Activated naive CD8-positive, alpha-beta T cell treated with anti-CD3 and anti-CD28 coated beads, Interleukin-2, amount 10 ng/mL, durations not matched to agents 7 days and 5 days (primary cell): ENCODE results near the gene PAX5. TPM values are rescaled to one million over a fixed set of nuclear protein-coding genes. Genes with fewer than 3 reads are reported as not detected.

ENCODE experiments used
- ATAC-seq: fragments of 150-1000 bp; cut with Tn5 transposase; one replicate; pipeline ENCODE4 v1.10.0; 2021; ENCODE audit warnings: low read depth, moderate library complexity
- POLR2A ChIA-PET: fragments of 350-600 bp; sonication (Branson Sonifier 250); formaldehyde crosslinking; loops from one replicate; lab custom pipeline; 2021; ENCODE audit warnings: antibody characterized with exemption; lab: Charles Lee
- DNase-seq: peaks from one replicate; pipeline ENCODE4 v3.0.0; 2021
- H3K27ac Mint-ChIP-seq: one replicate; pipeline ENCODE4 v1.8.0; 2022; ENCODE audit warnings: mild to moderate bottlenecking, mixed read lengths
- H3K27me3 Mint-ChIP-seq: one replicate; pipeline ENCODE4 v1.8.0; 2022; ENCODE audit warnings: mild to moderate bottlenecking, moderate library complexity, mixed read lengths
- H3K36me3 Mint-ChIP-seq: one replicate; pipeline ENCODE4 v1.8.0; 2021; ENCODE audit warnings: mild to moderate bottlenecking, mixed read lengths
- H3K4me1 Mint-ChIP-seq: one replicate; pipeline ENCODE4 v1.8.0; 2021; ENCODE audit warnings: mixed read lengths
- H3K4me3 Mint-ChIP-seq: one replicate; pipeline ENCODE4 v1.8.0; 2022; ENCODE audit warnings: mild to moderate bottlenecking, moderate library complexity, mixed read lengths
- H3K9me3 Mint-ChIP-seq: one replicate; pipeline ENCODE4 v1.8.0; 2021; ENCODE audit warnings: mixed read lengths
- total RNA-seq, 2 experiments: library from RNA; stranded (reverse); gene quantifications; one replicate each; pipeline ENCODE4 v1.2.3, GENCODE V29; 2021

PAX5 gene
- total RNA-seq, 2 experiments from 2014 or later: 0.89 to 1.1 TPM

- Mint-ChIP-seq H3K4me1 (no peaks in the 10 kb centered on the region), H3K9me3 (no peaks in the 10 kb centered on the region), H3K27me3 (peaks cover 17% of the 10 kb centered on the region), H3K4me3 (no peak overlapping the region), H3K27ac (no peak overlapping the region), H3K36me3 (no peaks in the 10 kb centered on the region)
- DNase-seq (no peak), ATAC-seq (no peak)
- POLR2A ChIA-PET: no interaction called here
These were observed 137.8 kb downstream of the PAX5 start for GRCh38 chr9:36896296-36896695.

GRCh38 chr9:36895744-36896260 lies 138.3 kb downstream of the PAX5 start:
- Mint-ChIP-seq H3K27ac (no peak overlapping the region), H3K36me3 (no peaks in the 10 kb centered on the region), H3K4me3 (no peak overlapping the region), H3K27me3 (peaks cover 17% of the 10 kb centered on the region), H3K9me3 (no peaks in the 10 kb centered on the region), H3K4me1 (no peaks in the 10 kb centered on the region)
- no peak for ATAC-seq
- DNase-seq: no peak
- POLR2A ChIA-PET: no interaction called here

- Mint-ChIP-seq H3K27me3 (peaks cover 20% of the 10 kb centered on the region), H3K27ac (no peak overlapping the region), H3K4me1 (no peaks in the 10 kb centered on the region), H3K9me3 (no peaks in the 10 kb centered on the region), H3K4me3 (no peak overlapping the region), H3K36me3 (no peaks in the 10 kb centered on the region)
- POLR2A ChIA-PET: no interaction called here
- DNase-seq: no peak
- no peak for ATAC-seq
These were observed 139.3 kb downstream of the PAX5 start for GRCh38 chr9:36894695-36895310.

DNA sequence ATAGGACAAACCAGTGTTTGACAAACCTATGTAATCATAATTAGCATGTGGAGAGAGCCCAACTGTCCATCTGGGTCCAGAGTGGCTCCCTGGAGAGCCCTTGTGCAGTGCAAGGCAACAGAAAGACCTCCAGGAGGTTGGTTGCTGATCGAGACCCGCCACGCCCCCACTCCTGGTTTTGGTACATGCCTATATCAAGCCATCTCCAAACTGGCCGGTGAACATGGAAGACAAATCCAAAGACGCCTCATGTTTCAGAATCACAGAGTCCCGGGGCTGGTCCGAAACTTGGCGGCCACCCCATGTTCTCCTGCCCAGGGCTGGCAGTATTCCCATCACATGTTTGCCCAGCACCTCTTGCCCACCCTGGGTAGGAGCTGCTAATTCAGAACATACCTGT lies 140.2 kb downstream of the PAX5 start:
- Mint-ChIP-seq H3K4me3 (no peak overlapping the region), H3K9me3 (no peaks in the 10 kb centered on the region), H3K27me3 (peaks cover 20% of the 10 kb centered on the region), H3K27ac (no peak overlapping the region), H3K36me3 (no peaks in the 10 kb centered on the region), H3K4me1 (no peaks in the 10 kb centered on the region)
- ATAC-seq: no peak
- DNase-seq: no peak
- POLR2A ChIA-PET: no interaction called here

DNA sequence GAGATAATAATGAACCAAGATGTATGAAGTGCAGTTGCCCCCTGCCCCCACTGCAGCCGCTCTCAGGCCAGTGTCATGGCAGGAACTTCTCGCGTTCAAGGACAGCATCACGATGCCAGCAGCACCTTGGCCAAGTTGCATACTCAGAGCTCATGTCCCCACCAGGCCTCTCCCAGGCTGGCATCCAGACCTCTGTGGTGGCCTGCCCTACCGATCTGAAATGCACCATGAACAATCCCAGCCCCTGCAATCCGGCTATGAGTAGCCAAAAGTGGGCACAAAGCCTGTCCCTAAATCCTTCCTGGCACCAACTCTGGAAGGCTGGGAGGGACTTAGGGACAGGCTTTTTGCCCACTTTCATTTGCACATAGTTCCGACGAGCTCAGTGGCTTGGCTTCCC lies 140.9 kb downstream of the PAX5 start:
- peaks cover 23% of the 10 kb centered on the region for H3K27me3 Mint-ChIP-seq
- H3K4me1 Mint-ChIP-seq: no peaks in the 10 kb centered on the region
- no peak for ATAC-seq
- H3K27ac Mint-ChIP-seq: no peak overlapping the region
- no peak for DNase-seq
- POLR2A ChIA-PET: no interaction called here
- no peak overlapping the region for H3K4me3 Mint-ChIP-seq
- H3K36me3 Mint-ChIP-seq: no peaks in the 10 kb centered on the region
- no peaks in the 10 kb centered on the region for H3K9me3 Mint-ChIP-seq

- no peak for ATAC-seq
- Mint-ChIP-seq H3K27me3 (peaks cover 23% of the 10 kb centered on the region), H3K27ac (no peak overlapping the region), H3K36me3 (no peaks in the 10 kb centered on the region), H3K4me3 (no peak overlapping the region), H3K4me1 (no peaks in the 10 kb centered on the region), H3K9me3 (no peaks in the 10 kb centered on the region)
- DNase-seq: no peak
- POLR2A ChIA-PET: no interaction called here
These were observed 141.8 kb downstream of the PAX5 start for GRCh38 chr9:36892279-36892678.

DNA sequence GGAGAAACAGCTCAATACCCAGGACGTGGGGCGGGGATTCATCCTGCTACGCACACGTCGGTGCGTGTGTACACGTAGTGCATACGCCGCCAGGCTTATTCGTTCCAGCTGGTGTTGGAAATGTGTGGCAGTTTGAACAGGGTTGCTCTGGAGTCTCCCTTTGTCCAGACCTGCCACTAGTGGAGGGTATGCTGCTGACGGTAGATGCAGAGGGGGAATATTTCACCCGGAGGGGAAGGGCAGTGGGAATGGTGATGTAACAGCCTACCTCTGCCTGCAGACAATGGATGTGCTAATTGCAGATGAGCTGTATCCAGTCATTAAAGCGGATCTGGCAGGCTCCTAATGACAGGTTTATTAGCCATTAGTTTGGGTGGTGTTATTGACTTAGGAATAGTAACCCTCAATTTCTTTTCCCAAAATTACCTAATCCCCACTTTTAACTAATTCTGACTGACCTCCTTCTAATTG lies 142.7 kb downstream of the PAX5 start:
- H3K36me3 Mint-ChIP-seq: no peaks in the 10 kb centered on the region
- H3K4me3 Mint-ChIP-seq: no peak overlapping the region
- peaks cover 20% of the 10 kb centered on the region for H3K27me3 Mint-ChIP-seq
- no peak overlapping the region for H3K27ac Mint-ChIP-seq
- no peaks in the 10 kb centered on the region for H3K9me3 Mint-ChIP-seq
- POLR2A ChIA-PET: no interaction called here
- no peak for DNase-seq
- ATAC-seq: no peak
- no peaks in the 10 kb centered on the region for H3K4me1 Mint-ChIP-seq

- DNase-seq (no peak), ATAC-seq (no peak)
- Mint-ChIP-seq H3K36me3 (no peaks in the 10 kb centered on the region), H3K27me3 (peaks cover 26% of the 10 kb centered on the region), H3K27ac (no peak overlapping the region), H3K4me3 (no peak overlapping the region), H3K4me1 (no peaks in the 10 kb centered on the region), H3K9me3 (no peaks in the 10 kb centered on the region)
- POLR2A ChIA-PET: no interaction called here
These were observed 144.2 kb downstream of the PAX5 start for GRCh38 chr9:36889844-36890243.

DNA sequence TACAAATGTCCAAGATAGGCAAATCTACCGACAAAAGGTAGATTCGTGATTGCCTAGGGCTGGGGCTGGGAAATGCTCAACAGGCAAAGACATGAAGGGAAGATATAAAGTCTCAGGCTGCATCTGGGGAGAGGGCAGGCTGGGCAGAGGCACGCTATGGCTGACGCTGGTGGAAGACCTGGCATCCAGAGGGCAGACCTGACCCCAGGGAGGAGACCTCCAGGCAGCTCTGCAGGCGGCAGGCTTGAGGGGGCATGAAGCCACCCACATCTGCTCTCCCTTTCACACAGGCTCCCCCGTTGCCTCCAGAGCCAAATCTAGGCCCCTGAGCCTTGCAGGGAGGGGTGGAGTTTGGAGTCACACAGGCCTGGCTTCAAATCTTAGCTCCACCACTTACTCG lies 145.5 kb downstream of the PAX5 start:
- no peaks in the 10 kb centered on the region for H3K9me3 Mint-ChIP-seq
- no peaks in the 10 kb centered on the region for H3K4me1 Mint-ChIP-seq
- no peak overlapping the region for H3K27ac Mint-ChIP-seq
- peaks cover 30% of the 10 kb centered on the region for H3K27me3 Mint-ChIP-seq
- no peak overlapping the region for H3K4me3 Mint-ChIP-seq
- no peak for ATAC-seq
- H3K36me3 Mint-ChIP-seq: no peaks in the 10 kb centered on the region
- POLR2A ChIA-PET: interaction anchor here (0.8 kb wide), 1 partner anchor 21 kb away, joined by 3 read pairs; no protein-coding TSS in a partner anchor
- DNase-seq: no peak

DNA sequence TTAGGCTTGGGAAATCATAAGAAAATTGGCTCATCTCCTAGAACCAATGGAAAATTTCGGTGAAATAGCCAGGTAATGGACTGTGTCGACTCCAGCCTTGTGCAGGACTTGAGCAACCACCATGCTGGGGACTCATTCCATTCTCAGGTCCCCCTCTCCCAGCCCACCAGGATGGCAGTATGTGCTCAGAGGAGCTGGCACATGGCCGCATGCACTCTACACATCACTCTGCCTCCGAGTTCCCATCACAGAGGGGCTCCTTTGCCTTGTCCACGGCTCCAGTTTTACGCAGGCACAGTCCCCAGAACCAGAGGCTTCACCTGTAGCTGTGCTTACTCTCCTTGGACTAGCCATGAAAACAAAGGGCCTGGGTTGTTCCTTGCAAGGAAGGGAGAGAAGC lies 149.3 kb downstream of the PAX5 start:
- POLR2A ChIA-PET: no interaction called here
- H3K27ac Mint-ChIP-seq: no peak overlapping the region
- no peak for DNase-seq
- peaks cover 26% of the 10 kb centered on the region for H3K27me3 Mint-ChIP-seq
- no peak for ATAC-seq
- H3K9me3 Mint-ChIP-seq: no peaks in the 10 kb centered on the region
- no peak overlapping the region for H3K4me3 Mint-ChIP-seq
- H3K4me1 Mint-ChIP-seq: no peaks in the 10 kb centered on the region
- no peaks in the 10 kb centered on the region for H3K36me3 Mint-ChIP-seq

GRCh38 chr9:36882594-36882993 lies 151.5 kb downstream of the PAX5 start:
- no peak overlapping the region for H3K27ac Mint-ChIP-seq
- no peak for ATAC-seq

GRCh38 chr9:36881743-36882441 lies 152.2 kb downstream of the PAX5 start:
- no peak for ATAC-seq
- DNase-seq: no peak
- H3K9me3 Mint-ChIP-seq: no peaks in the 10 kb centered on the region
- H3K27ac Mint-ChIP-seq: no peak overlapping the region
- no peaks in the 10 kb centered on the region for H3K36me3 Mint-ChIP-seq
- H3K4me1 Mint-ChIP-seq: no peaks in the 10 kb centered on the region
- H3K27me3 Mint-ChIP-seq: peaks cover 21% of the 10 kb centered on the region
- POLR2A ChIA-PET: no interaction called here
- H3K4me3 Mint-ChIP-seq: no peak overlapping the region

More at GRCh38 chr9:36882594-36882993, 151.5 kb downstream of the PAX5 start:
- POLR2A ChIA-PET: no interaction called here
- H3K9me3 Mint-ChIP-seq: no peaks in the 10 kb centered on the region
- no peaks in the 10 kb centered on the region for H3K4me1 Mint-ChIP-seq
- H3K27me3 Mint-ChIP-seq: peaks cover 22% of the 10 kb centered on the region
- no peak for DNase-seq
- H3K36me3 Mint-ChIP-seq: no peaks in the 10 kb centered on the region
- no peak overlapping the region for H3K4me3 Mint-ChIP-seq

DNA sequence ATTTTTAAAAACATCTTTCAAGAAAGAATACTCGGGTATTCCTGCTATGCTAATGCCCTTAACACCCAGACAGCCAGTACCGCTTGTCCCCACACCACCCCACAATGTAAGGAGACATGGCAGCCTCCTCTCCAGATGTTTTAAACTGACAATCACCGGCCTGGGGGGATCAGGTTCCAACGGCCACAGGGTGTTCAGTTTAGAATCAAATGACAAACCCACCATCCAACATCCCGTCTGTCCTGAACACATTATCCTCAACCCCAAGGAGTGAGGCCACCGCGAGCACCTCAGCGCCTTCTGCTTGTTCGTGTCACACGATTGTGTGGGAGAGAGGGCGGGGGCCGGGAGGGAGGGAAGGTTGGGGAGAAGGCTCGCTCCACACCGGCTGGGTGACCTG lies 152.8 kb downstream of the PAX5 start:
- DNase-seq: no peak
- POLR2A ChIA-PET: no interaction called here
- H3K36me3 Mint-ChIP-seq: no peaks in the 10 kb centered on the region
- H3K4me3 Mint-ChIP-seq: no peak overlapping the region
- ATAC-seq: no peak
- no peaks in the 10 kb centered on the region for H3K4me1 Mint-ChIP-seq
- H3K9me3 Mint-ChIP-seq: no peaks in the 10 kb centered on the region
- no peak overlapping the region for H3K27ac Mint-ChIP-seq
- H3K27me3 Mint-ChIP-seq: peaks cover 22% of the 10 kb centered on the region

DNA sequence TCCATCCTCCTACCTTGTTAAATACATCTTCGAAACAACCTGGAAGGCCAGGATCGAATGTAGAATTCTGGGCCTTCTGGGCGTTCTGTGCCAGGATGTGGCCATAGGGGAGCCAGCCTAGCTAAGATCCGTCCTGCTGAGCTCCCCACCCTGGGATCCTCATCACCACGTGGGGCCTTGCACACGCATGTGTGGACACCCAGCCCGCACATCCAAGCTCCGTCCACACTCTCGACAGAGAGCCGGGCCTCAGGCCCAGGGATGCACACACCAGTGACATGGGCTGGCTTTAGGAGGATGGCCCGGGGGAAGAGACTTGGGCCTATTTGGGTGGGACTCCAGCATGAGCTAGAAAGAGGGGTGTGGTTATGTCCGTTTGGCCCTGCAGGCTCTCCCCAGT lies 154.0 kb downstream of the PAX5 start:
- DNase-seq (no peak), ATAC-seq (no peak)
- H3K36me3 Mint-ChIP-seq: no peaks in the 10 kb centered on the region
- H3K9me3 Mint-ChIP-seq: no peaks in the 10 kb centered on the region
- H3K4me1 Mint-ChIP-seq: no peaks in the 10 kb centered on the region
- POLR2A ChIA-PET: no interaction called here
- no peak overlapping the region for H3K27ac Mint-ChIP-seq
- no peak overlapping the region for H3K4me3 Mint-ChIP-seq
- H3K27me3 Mint-ChIP-seq: peaks cover 20% of the 10 kb centered on the region
